Activated CD4-positive, alpha-beta T cell treated with anti-CD3 and anti-CD28 coated beads for 1 hour (primary cell): ENCODE measurements around the gene SIL1.
"Not testable (repeated sequence)": the region's sequence is repeated elsewhere in the genome, so short reads cannot be mapped to it uniquely, and the experiment has no call there.

Source experiments
- DNase-seq: peaks from one replicate; pipeline ENCODE4 v3.0.0-alpha.2; 2020

The SIL1 gene

GRCh38 chr5:138935466-138935865 is 262.7 kb downstream of the SIL1 start:
- no peak for DNase-seq

GRCh38 chr5:138934971-138935370 is 263.2 kb downstream of the SIL1 start:
- no peak for DNase-seq

GRCh38 chr5:138933522-138934290 is 264.5 kb downstream of the SIL1 start:
- no peak for DNase-seq

DNA sequence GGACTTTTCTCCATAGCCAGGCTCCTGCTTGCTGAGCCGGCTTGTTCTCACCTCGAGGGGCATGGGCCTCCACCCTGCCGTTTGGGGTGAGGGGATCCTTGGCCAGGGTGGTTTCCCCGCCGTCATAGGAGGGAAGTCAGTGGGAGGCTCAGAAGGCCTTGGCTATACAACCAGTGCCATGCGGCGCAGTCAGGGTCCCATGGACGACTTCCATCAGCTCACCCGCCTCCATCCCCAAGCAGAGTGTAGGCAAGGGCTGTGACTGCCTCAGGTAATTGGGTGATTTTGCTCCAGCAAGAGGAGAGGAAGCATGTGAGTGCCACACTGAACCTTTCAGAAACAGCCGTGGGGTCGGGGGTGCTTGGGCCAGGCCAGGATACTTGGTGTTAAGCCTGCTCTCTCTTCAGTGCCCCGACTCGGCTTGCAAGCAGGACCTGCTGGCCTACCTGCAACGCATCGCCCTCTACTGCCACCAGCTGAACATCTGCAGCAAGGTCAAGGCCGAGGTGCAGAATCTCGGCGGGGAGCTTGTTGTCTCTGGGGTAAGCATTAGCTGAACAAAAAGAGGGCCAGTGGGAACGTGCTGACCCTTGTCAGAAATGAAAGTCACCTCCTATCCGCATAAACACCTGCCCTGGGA is 265.9 kb downstream of the SIL1 start:
- no peak for DNase-seq

DNA sequence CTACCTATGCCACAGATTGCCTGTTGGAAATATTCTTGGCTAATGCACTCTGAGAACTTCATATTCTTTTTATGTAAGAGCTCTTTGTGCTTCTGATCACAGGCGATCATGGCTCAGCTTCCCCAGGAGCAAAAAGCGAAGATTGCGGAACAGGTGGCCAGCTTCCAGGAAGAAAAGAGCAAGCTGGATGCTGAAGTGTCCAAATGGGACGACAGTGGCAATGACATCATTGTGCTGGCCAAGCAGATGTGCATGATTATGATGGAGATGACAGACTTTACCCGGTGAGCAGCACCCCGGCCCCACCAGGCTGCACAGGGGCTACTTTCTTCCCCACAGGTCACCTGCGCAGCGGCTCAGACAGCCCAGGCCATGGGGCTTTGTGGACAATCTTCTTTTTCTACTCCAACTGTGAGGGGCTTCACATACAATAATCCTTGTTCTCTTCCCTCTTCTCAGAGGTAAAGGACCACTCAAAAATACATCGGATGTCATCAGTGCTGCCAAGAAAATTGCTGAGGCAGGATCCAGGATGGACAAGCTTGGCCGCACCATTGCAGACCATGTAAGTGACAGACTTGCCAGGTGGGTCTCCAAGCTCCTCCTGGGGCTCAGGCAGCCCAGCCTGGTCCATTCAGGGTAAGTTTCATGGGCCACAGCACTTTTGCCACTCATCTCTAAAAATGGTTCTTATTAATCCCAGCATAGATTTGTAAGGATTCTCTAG is 267.6 kb downstream of the SIL1 start:
- DNase-seq: no peak

DNA sequence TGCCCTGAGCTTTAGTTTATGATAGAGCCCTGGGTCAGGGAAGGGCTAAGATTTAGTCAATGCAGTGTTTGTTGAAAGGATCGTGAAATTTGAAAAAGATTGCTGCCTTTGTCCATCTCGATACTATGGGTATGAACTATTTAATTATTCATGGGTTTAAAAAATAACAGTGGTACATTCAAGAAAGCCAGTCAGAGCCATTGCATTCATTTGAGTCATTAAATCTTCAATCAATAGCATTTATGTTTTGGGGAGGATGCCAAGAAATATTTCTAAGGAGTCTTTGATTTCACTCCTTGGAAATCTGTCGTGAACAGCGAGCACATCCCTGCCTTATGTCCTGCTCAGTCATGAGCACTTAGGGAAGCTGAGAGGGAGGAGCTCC is 268.6 kb downstream of the SIL1 start:
- DNase-seq: no peak

DNA sequence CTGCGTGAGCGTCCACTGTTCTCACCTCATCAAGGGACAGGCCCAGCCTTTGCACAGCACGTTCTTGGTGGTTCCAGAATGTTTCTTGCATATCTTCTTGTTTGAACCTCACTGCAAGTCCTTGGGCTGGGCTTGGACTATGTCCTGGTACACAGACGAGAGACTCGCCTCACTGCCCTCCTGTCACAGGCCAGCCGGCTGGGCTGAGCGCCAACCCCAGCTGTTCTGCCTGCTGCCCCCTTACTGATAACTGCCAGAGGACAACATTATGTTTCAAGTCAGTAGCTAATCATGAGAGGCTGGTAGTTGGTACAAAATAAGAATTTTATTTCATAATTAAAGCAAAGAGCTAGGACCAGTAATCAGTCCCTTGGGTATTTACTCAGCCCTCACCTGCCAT is 270.2 kb downstream of the SIL1 start:
- DNase-seq: no peak

- DNase-seq: no peak
Measured at GRCh38 chr5:138927544-138927943, 270.6 kb downstream of the SIL1 start.

DNA sequence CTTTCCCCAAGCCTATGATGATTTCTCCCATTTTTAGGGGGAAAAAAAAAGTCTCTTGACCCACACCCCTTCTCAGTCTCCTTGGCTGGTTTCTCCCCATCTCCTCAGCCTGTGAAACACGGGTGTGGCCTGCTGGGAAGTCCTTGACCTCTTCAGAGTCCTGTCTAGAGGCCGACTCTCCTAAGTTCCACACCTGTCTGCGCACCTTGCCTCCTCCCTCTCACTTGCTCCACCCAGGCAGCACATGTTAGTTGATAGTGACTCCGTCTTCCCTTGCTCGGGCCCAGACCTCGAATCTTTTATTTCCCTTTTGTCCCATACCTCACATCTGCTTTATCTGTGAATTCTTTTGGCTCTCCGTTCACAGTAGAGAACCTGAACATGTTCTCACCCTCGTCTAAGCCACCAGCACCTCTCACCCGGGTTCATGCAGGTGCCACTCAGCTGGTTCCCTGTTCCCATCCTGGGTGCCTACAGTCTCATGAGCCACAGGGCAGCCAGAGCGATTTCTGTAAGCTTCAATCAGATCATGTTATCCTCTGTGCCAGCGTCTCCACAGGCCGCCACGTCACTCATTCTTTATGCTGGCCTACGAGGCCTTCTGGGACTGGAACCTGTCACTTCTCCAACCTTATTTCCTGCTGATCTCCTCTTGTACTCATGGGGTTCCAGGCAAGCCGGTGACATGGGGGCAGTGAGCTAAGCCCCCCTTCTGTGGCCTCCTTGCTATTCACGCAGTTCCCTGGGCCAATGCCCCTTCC is 271.3 kb downstream of the SIL1 start:
- no peak for DNase-seq

DNA sequence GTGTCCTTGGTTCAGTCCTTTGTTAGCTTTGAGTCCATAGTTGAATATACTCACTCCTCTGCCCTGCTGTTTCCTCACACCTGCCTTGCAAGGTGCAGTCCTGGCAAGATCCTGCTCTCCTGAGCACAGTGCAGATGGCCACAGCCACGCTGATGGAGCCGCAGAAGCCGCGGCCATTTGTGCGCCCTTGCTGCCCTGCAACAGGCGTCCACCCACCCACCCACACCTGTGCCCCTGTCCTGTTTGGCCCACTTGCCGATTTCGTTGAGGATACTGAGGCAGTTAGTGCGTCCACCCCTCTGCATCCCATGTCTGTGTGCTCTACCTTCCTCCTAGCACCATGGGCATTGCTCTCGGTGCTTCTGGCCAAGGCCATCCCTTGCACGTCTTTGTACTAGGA is 271.9 kb downstream of the SIL1 start:
- DNase-seq: no peak

DNA sequence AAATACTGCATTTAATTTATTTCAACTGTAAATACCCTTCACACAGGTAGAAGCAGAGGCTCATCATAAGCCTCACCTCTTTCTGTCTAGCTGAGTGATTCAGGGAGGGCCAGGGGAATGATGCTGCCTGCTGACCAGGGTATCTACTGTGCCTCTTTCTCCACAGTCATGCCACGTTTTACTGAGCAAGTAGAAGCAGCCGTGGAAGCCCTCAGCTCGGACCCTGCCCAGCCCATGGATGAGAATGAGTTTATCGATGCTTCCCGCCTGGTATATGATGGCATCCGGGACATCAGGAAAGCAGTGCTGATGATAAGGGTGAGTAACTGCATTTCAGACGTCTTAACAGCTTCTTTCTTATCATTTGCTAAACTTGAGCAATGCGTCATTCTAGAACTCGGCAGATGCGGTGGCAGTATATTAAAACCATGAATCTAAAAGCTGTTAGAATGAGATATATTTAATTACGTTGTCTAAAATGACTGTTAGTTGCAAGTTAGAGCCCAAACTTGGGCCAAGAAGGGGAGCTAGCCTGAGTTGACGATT is 273.0 kb downstream of the SIL1 start:
- no peak for DNase-seq

DNA sequence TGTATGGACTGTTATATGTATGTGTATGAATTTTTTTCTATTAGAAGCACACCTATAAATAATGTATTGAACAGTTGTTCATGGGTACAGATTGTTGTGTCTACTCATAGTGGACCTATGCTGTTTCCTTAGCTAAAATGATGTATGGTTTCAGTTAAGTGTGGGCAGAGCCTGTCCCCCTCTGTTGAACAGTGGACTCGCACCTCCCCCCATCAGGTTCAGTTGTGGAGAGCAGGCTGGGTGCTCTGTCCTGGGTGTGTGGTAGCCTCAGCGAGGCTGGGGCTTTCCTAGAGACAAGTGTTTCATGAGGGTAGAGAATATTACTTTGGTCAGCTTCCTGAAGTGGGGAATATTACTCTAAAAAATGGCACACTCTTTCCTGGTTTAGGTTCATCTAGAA is 275.7 kb downstream of the SIL1 start:
- DNase-seq: no peak

- not testable (repeated sequence) for DNase-seq
Measured at GRCh38 chr5:138921362-138921761, 276.8 kb downstream of the SIL1 start.

DNA sequence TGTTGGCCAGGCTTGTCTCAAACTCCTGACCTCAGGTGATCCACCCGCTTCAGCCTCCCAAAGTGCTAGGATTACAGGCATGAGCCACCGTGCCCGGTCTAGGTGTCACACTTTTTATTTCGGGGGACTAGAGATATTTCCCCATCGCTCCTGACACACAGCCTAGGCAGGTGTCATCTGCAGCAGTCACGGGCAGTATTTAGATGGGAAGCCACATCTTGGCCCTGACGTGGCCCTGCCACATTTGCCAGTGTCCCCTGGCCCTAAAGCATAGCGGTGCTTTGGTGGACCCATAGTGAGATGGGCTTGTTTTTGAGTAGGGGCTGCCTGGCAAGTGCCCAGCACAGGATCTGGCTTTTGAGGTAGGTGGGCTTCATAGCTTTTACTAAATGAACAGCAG is 278.0 kb downstream of the SIL1 start:
- no peak for DNase-seq

GRCh38 chr5:138918686-138919085 is 279.5 kb downstream of the SIL1 start:
- DNase-seq: no peak

DNA sequence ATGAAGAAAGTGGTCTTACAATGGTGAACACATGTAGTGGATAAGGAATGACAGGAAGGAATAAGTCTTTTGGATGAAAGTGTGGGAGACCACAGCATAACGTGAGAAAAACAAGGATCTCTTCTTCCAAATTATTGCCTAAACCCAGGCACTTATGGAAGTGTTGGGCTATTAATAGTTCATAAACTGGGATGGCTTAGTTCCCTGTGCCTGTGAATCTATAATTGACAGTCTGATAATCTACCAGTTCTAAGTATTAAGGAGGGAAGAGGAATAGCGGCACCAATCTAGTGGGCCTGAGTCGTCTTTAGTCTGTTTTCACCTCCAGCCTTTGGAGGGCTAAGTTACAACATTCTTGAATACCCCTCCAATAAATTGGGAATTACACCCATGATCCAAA is 283.8 kb downstream of the SIL1 start:
- no peak for DNase-seq

DNA sequence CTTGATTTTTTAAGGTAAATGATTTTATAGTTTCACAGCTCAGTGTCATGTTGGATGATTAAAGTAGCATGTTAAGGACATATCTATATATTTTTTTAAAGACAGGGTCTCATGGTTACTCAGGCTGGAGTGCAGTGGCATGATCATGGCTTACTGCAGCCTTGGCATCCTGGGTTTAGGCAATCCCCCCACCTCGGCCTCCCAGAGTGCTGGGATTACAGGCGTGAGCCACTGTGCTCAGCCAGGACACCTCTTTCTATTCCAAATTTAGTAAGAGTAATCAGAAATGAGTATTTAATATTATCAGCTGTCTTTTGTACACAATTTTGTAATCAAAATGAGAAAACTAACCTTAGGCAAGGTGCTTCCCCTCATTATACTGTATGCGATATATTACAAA is 284.4 kb downstream of the SIL1 start:
- no peak for DNase-seq

DNA sequence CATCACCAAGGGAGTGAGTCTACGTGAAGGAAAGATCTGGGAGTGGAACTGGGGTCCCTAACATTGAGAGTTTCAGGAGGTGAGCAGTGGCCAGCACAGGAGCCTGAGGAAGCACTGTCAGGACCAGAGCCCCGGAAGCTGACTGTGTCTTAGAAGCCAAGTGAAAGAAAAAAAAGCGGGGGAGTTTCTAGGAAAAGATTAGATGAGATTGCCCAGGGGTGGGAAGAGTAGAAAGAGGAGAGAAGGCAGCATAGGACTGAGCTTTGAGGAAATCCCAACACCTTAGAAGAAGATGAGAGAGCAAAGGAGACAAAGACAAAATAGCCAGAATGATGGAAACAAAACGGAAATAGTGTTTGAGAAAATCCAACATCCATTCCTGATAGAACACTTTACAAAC is 286.1 kb downstream of the SIL1 start:
- DNase-seq: no peak

GRCh38 chr5:138911441-138911840 is 286.7 kb downstream of the SIL1 start:
- DNase-seq: no peak

DNA sequence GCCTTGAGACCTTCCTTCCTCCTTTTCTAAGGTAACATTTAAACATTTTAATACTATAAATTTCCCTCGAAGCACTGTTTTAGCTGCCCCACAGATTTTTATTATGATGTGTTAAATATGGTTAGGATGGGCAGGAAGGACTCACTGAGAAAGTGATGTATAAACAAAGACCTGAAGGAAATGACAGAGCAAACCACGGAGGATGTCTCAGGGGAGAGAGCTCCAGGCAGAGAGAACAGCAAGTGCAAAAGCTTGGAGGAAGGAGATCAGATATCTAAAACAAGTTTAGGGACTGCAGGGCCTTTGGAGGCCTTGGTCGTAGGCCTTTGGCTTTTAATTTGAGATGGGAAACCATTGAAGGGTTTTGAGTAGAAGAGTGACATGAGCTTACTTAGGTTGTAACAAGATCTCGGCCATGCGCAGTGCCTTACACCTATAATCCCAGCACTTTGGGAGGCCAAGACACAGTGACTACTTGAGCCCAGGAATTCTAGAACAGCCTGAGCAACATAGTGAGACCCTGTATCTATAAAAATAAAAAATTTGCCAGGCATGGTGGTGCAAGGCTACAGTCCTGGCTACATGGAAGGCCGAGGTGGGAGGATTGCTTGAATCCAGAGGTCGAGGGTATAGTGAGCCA is 287.5 kb downstream of the SIL1 start:
- DNase-seq: no peak

GRCh38 chr5:138909734-138910133 is 288.4 kb downstream of the SIL1 start:
- no peak for DNase-seq

- no peak for DNase-seq
Measured at GRCh38 chr5:138905541-138905940, 292.6 kb downstream of the SIL1 start.
